GM12865 (cell line): ENCODE results near the gene RIF1.

Experiments
- DNase-seq: peaks from one replicate; pipeline ENCODE4 v3.0.0; 2010; ENCODE audit warnings: low read depth
- H3K4me3 ChIP-seq: 2 replicates; pipeline ENCODE4 v1.5.1; 2011; ENCODE audit warnings: mild to moderate bottlenecking, low read depth, low read length, control low read depth
- CTCF ChIP-seq: IDR thresholded peaks from 2 replicates; pipeline ENCODE4 v1.5.1; 2011; ENCODE audit warnings: low read length, control low read depth, low read depth, inconsistent platforms; ENCODE audit not compliant: insufficient read depth; ENCODE audit errors: missing control alignments

Gene RIF1

GRCh38 chr2:151380580-151381235 is 29.0 kb upstream of the RIF1 start:
- no peak for TF ChIP-seq CTCF
- H3K4me3 ChIP-seq = no peak overlapping the region
- no peak for DNase-seq

- DNase-seq = no peak
- no peak for TF ChIP-seq CTCF
- no peak overlapping the region for H3K4me3 ChIP-seq
These were observed 28.4 kb upstream of the RIF1 start for GRCh38 chr2:151381266-151381665.

- no peak overlapping the region for H3K4me3 ChIP-seq
- TF ChIP-seq CTCF = no peak
These were observed 21.7 kb upstream of the RIF1 start for GRCh38 chr2:151388011-151388410.

GRCh38 chr2:151391436-151391835 is 18.3 kb upstream of the RIF1 start:
- H3K4me3 ChIP-seq = no peak overlapping the region
- TF ChIP-seq CTCF = no peak
- no peak for DNase-seq

More at GRCh38 chr2:151388011-151388410, 21.7 kb upstream of the RIF1 start:
- no peak for DNase-seq

GRCh38 chr2:151394509-151394908 is 15.2 kb upstream of the RIF1 start:
- DNase-seq = no peak
- no peak overlapping the region for H3K4me3 ChIP-seq
- TF ChIP-seq CTCF = no peak

GRCh38 chr2:151395509-151396374 is 14.0 kb upstream of the RIF1 start:
- peak; percentile 13 for DNase-seq
- no peak overlapping the region for H3K4me3 ChIP-seq
- no peak for TF ChIP-seq CTCF
